Retinal pigment epithelial cell (primary cell): ENCODE data around the gene REXO4.

Experiments used
- DNase-seq: peaks from one replicate; pipeline ENCODE4 v3.0.0-alpha.2; 2010; ENCODE audit warnings: low read depth
- H3K4me3 ChIP-seq: 2 replicates; pipeline ENCODE4 v1.5.1; 2011; ENCODE audit warnings: mild to moderate bottlenecking, low read length, control low read depth, moderate library complexity
- CTCF ChIP-seq: conservative IDR thresholded peaks from 2 replicates; pipeline ENCODE4 v1.5.1; 2011; ENCODE audit warnings: low read depth, low read length, control low read depth, inconsistent platforms

Gene REXO4

GRCh38 chr9:133428617-133429101, 10.8 kb upstream of the REXO4 start:
- H3K4me3 ChIP-seq = no peak overlapping the region
- TF ChIP-seq CTCF = no peak
- no peak for DNase-seq

- no peak overlapping the region for H3K4me3 ChIP-seq
- no peak for TF ChIP-seq CTCF
- DNase-seq = no peak
These were observed 10.0 kb upstream of the REXO4 start for GRCh38 chr9:133427658-133428348.

- H3K4me3 ChIP-seq = no peak overlapping the region
- no peak for DNase-seq
- no peak for TF ChIP-seq CTCF
These were observed 8.2 kb upstream of the REXO4 start for GRCh38 chr9:133426011-133426410.

GRCh38 chr9:133425049-133425632, 7.3 kb upstream of the REXO4 start:
- TF ChIP-seq CTCF = no peak
- no peak for DNase-seq
- H3K4me3 ChIP-seq = no peak overlapping the region

- no peak for TF ChIP-seq CTCF
- H3K4me3 ChIP-seq = no peak overlapping the region
- no peak for DNase-seq
These were observed 6.4 kb upstream of the REXO4 start for GRCh38 chr9:133424187-133424586.

GRCh38 chr9:133423216-133423615, 5.4 kb upstream of the REXO4 start:
- TF ChIP-seq CTCF = no peak
- H3K4me3 ChIP-seq = no peak overlapping the region
- no peak for DNase-seq
